PC-3 (cell line): ENCODE measurements around the gene RDH16. TPM values are rescaled to one million over a fixed set of nuclear protein-coding genes. Genes with fewer than 3 reads are reported as not detected.
A peak's percentile ranks its signal among the peaks of the same experiment; 100 is the strongest.

Experiments used
- ATAC-seq: fragments of 200-7000 bp; cut with Tn5 transposase; 2 replicates; pipeline ENCODE4 v1.9.1; 2020; ENCODE audit warnings: mild to moderate bottlenecking, moderate library complexity
- BruUV-seq: library from RNA; stranded (reverse); fragments of 400-500 nt; replicated peaks from 2 replicates; lab custom pipeline; 2021; lab: Mats Ljungman, UMichigan
- CTCF ChIA-PET: fragments of 300-600 bp; sonication (Branson Sonifier 250); formaldehyde crosslinking; loops from one replicate; lab custom pipeline; 2022; ENCODE audit warnings: antibody characterized with exemption; lab: Charles Lee
- POLR2A ChIA-PET: fragments of 300-600 bp; sonication (Branson Sonifier 250); formaldehyde crosslinking; loops from one replicate; lab custom pipeline; 2022; ENCODE audit warnings: antibody characterized with exemption; ENCODE audit not compliant: unreplicated experiment; lab: Charles Lee
- DNase-seq: peaks from one replicate; pipeline ENCODE4 v3.0.0-alpha.2; 2015
- H2AFZ ChIP-seq: fragments of 300-600 bp; sonication (generic); 2 replicates; pipeline ENCODE4 v1.6.0; 2016; ENCODE audit warnings: antibody characterized with exemption, low read length
- H3F3A ChIP-seq: fragments of 300-600 bp; sonication (generic); one replicate; pipeline ENCODE4 v1.6.0; 2017; ENCODE audit warnings: antibody characterized with exemption, low read length, control low read depth, mild to moderate bottlenecking; ENCODE audit not compliant: unreplicated experiment
- H3K27ac ChIP-seq: fragments of 300-600 bp; sonication (generic); 2 replicates; pipeline ENCODE4 v1.5.1; 2016; ENCODE audit warnings: mild to moderate bottlenecking, low read length
- H3K27me3 ChIP-seq: fragments of 300-600 bp; sonication (generic); 2 replicates; pipeline ENCODE4 v1.6.1; 2016; ENCODE audit warnings: low read length, mixed read lengths
- H3K36me3 ChIP-seq: fragments of 300-600 bp; sonication (generic); 2 replicates; pipeline ENCODE4 v1.6.1; 2016; ENCODE audit warnings: low read depth, mixed run types, low read length, mixed read lengths
- H3K4me1 ChIP-seq: fragments of 300-600 bp; sonication (generic); 2 replicates; pipeline ENCODE4 v1.5.1; 2016; ENCODE audit warnings: low read length; ENCODE audit not compliant: insufficient read depth
- H3K4me2 ChIP-seq: fragments of 300-600 bp; sonication (generic); 2 replicates; pipeline ENCODE4 v1.6.0; 2016; ENCODE audit warnings: low read length
- H3K4me3 ChIP-seq: fragments of 300-600 bp; sonication (generic); 2 replicates; pipeline ENCODE4 v1.5.1; 2016; ENCODE audit warnings: mild to moderate bottlenecking, low read length, mixed read lengths
- H3K79me2 ChIP-seq: fragments of 300-600 bp; sonication (generic); 2 replicates; pipeline ENCODE4 v1.6.1; 2017; ENCODE audit warnings: low read length, mixed read lengths
- H3K9ac ChIP-seq: fragments of 300-600 bp; sonication (generic); 2 replicates; pipeline ENCODE4 v1.6.0; 2016; ENCODE audit warnings: mild to moderate bottlenecking, low read length
- H3K9me2 ChIP-seq: fragments of 300-600 bp; sonication (generic); replicated peaks from 2 replicates; pipeline ENCODE4 v1.6.1; 2016; ENCODE audit warnings: mixed run types, low read length, mixed read lengths
- H3K9me3 ChIP-seq: fragments of 300-600 bp; sonication (generic); 2 replicates; pipeline ENCODE4 v1.6.1; 2016; ENCODE audit warnings: low read length, mixed read lengths
- H4K20me1 ChIP-seq: fragments of 300-600 bp; sonication (generic); 2 replicates; pipeline ENCODE4 v1.6.1; 2016; ENCODE audit warnings: low read length, mixed read lengths
- CTCF ChIP-seq: fragments of 300-600 bp; sonication (generic); conservative IDR thresholded peaks from 2 replicates; pipeline ENCODE4 v1.5.1; 2017; ENCODE audit warnings: antibody characterized with exemption, low read depth, mild to moderate bottlenecking, low read length
- EZH2 ChIP-seq: fragments of 300-600 bp; sonication (generic); IDR thresholded peaks from one replicate; pipeline ENCODE4 v1.6.1; 2017; ENCODE audit warnings: antibody characterized with exemption, mild to moderate bottlenecking, low read length; ENCODE audit not compliant: unreplicated experiment
- EZH2phosphoT487 ChIP-seq: fragments of 300-600 bp; sonication (generic); IDR thresholded peaks from 2 replicates; pipeline ENCODE4 v1.6.1; 2018; ENCODE audit warnings: mild to moderate bottlenecking, antibody characterized with exemption, low read length, borderline replicate concordance
- intact Hi-C: fragments of 100-400 bp; cut with micrococcal nuclease; formaldehyde crosslinking; loops from 2 replicates; pipeline ENCODE4 v1.9.0; 2023
- total RNA-seq: library from RNA; depleted of rRNA; stranded (reverse); fragments of >200 nt; gene quantifications from 2 replicates; pipeline ENCODE4 v1.2.3, GENCODE V29; 2014

RDH16 gene
- total RNA-seq, 1 experiment from 2014 or later: 0.73 TPM

DNA sequence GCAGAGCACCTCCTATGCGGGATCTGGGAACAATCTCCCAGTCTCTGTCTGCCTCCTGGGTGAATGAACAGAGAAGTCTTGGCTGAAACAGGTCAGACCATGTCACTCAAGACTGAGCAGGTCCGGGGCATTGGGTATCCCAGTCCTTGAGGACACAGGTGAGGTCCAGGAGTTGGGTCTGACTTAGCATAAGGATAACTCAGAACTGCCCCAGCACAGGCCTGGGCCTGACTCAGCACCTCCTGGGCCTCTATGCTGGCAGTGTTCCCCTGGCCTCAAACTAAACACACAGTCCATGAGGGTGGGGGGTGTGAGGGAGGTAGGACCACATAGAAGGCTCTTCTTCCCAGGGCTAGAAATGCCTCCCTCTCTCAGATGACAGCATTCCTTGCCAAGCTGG, 21.7 kb downstream of the RDH16 start:
- Histone ChIP-seq H3K27ac (no peak overlapping the region), H3K4me2 (no peak overlapping the region), H3K4me1 (peaks cover 6% of the 10 kb centered on the region; the same call in 1 of the 2 replicates), H2AFZ (no peak overlapping the region), H3K79me2 (no peaks in the 10 kb centered on the region), H3K9ac (no peak overlapping the region), H3K9me2 (no peaks in the 10 kb centered on the region; the same call in 1 of the 2 replicates), H3K9me3 (no peaks in the 10 kb centered on the region), H3F3A (no peaks in the 10 kb centered on the region), H3K36me3 (no peaks in the 10 kb centered on the region), H3K4me3 (no peak overlapping the region), H4K20me1 (no peaks in the 10 kb centered on the region), H3K27me3 (no peaks in the 10 kb centered on the region)
- TF ChIP-seq CTCF (no peak), EZH2 (no peak), EZH2phosphoT487 (no peak)
- POLR2A ChIA-PET: no interaction called here
- intact Hi-C loops: no loop called here
- CTCF ChIA-PET: interaction anchor here (0.7 kb wide), 1 partner anchor 1095 kb away, joined by 3 read pairs; no protein-coding TSS in a partner anchor
- no TSS peak for BruUV-seq
- ATAC-seq (no peak), DNase-seq (no peak)

DNA sequence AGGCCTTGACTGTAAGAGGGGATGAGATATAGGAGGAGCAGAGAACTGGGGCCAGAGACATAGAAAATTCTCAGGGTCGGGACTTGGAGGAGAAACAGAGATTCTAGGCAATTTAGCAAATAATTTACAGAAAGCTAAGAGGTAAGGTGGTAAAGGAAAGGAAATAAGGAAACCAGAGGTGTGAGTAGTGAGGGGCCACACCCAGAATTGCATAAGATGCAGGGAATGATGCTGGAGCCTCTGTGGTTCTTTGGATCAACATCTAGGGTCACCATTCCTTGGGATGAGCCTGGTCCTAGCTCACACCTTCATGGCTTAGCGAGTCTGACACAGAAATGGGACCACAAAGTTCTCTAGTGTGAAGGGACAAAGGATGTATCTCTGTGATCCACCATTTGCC, 22.3 kb downstream of the RDH16 start:
- ATAC-seq: no peak
- BruUV-seq: no TSS peak
- Histone ChIP-seq H4K20me1 (no peaks in the 10 kb centered on the region), H3F3A (no peaks in the 10 kb centered on the region), H3K27me3 (no peaks in the 10 kb centered on the region), H3K36me3 (no peaks in the 10 kb centered on the region), H3K27ac (no peak overlapping the region), H3K4me2 (no peak overlapping the region), H2AFZ (no peak overlapping the region), H3K4me3 (no peak overlapping the region), H3K9me3 (no peaks in the 10 kb centered on the region), H3K9me2 (no peaks in the 10 kb centered on the region; the same call in 1 of the 2 replicates), H3K9ac (no peak overlapping the region), H3K79me2 (no peaks in the 10 kb centered on the region), H3K4me1 (peaks cover 6% of the 10 kb centered on the region; the same call in 1 of the 2 replicates)
- no peak for DNase-seq
- TF ChIP-seq EZH2phosphoT487: no peak
- no peak for TF ChIP-seq EZH2
- no peak for TF ChIP-seq CTCF
- intact Hi-C loops: no loop called here
- ChIA-PET POLR2A (no interaction called here), CTCF (interaction anchor here (0.7 kb wide), 1 partner anchor 1096 kb away, joined by 3 read pairs; no protein-coding TSS in a partner anchor)

- peaks cover 6% of the 10 kb centered on the region; the same call in 1 of the 2 replicates for H3K4me1 ChIP-seq
- no peaks in the 10 kb centered on the region; the same call in 1 of the 2 replicates for H3K9me2 ChIP-seq
- ATAC-seq: no peak
- no peak within 1 kb of the TSS for H3K27ac ChIP-seq
- TF ChIP-seq EZH2 (no peak), EZH2phosphoT487 (no peak), CTCF (no peak)
- intact Hi-C loops: no loop called here
- peak; percentile 47 for DNase-seq
- H3K79me2 ChIP-seq: no peaks in the 10 kb centered on the region
- no peaks in the 10 kb centered on the region for H4K20me1 ChIP-seq
- no peaks in the 10 kb centered on the region for H3K9me3 ChIP-seq
- H3K4me2 ChIP-seq: no peak within 1 kb of the TSS
- POLR2A ChIA-PET: no interaction called here
- H3K9ac ChIP-seq: no peak within 1 kb of the TSS
- H2AFZ ChIP-seq: no peak within 1 kb of the TSS
- no peak within 1 kb of the TSS for H3K4me3 ChIP-seq
- no peaks in the 10 kb centered on the region for H3K36me3 ChIP-seq
- BruUV-seq: no TSS peak
- H3F3A ChIP-seq: no peaks in the 10 kb centered on the region
- no peaks in the 10 kb centered on the region for H3K27me3 ChIP-seq
- CTCF ChIA-PET: no interaction called here
Measured at GRCh38 chr12:56933826-56934625, 23.4 kb downstream of the RDH16 start, which contains the start of gene SDR9C7. TSS of gene SDR9C7 (minus strand) at chr12:56934408. CDS start at chr12:56934261, 147 bp downstream.
